ENCODE measurements around the gene SCN4B.

SCN4B gene

DNA sequence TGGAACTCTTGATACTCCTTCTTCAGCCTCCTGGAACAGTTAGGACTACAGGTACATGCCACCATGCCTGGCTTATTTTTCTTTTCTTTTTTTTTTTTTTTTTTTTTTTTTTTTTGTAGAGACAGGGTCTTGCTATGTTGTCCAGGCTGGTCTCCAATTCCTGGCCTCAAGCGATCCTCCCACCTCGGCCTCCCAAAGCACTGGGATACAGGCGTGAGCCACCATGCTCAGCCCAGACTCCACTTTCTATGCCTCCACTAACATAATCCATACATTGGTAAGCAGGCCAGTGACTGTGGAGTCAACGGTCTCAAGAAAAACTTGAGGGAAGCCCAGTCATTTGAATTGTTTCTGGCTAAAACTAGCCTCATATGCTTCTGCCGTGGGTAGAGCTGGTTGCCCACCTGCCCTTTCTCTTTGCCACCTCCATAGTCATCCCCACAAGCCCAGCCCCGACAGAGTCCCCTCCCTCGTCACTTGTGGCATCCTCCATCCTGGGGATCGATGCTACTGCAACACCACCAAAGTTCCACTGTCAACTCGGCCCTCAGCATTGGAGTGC, 21.5 kb upstream of the SCN4B start:
- DNase-seq (ENCODE audit: low read depth in 3 of 3): no peak

DNA sequence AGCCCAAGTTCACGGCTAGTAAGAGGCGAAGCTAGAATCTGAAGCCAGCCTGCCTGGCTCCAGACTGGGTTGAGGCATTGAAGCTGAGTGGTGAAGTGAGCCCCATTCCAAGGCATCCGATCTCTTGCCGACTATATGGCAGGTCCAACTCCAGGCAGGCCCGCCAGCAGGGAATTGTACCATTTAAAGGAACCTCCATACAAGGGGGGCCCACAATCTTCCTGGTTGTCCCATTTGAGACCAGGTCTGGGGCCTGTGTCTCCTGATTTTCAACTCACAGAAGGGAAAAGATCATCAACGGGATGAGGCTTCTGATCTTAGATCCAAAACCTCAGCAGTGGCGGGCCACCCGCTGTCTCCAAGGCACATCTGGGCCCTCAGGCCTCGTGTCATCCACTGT, 19.7 kb upstream of the SCN4B start:
- no peak for DNase-seq (ENCODE audit: low read depth in 3 of 3)

DNA sequence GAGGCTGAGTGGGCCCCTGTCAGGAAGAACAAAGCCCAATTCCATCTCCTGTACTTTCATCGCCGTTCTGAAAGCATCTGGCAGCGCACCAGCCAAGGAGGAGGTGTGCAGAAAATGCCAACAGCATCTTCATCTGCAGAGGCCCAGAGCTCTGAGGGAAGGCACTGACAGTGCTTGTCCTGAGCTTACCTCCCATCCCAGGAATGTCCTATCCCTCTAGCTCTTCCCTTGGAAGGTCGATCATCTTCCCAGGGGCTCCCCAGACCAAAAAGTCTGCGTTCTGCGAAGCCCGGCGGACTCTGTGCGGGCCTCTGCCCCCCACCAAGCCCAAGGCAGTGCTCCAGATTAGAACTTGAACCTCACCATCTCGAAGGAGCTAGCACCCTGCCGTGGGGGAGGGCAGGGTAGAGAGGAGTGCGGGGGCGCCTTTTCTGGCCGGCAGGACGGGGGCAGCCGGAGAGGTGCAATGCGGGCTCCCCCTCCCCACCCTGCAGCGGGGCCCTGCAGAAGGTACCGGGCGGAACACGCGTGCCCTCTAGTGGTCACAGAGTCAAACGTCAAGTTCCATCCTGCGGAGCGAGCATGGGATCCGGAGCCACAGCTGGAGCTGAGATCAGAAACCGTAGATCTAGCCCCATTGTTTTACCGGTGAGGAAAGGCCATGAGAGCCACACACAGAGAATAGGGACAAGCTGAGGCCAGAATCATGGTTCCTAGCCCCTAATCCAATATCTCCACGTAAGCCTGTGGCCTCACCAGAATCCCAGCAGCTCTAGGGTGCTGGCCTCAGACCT, 18.8 kb upstream of the SCN4B start:
- peak; percentile 45 to 49 (median 46) for DNase-seq (ENCODE audit: low read depth in 3 of 3)

DNA sequence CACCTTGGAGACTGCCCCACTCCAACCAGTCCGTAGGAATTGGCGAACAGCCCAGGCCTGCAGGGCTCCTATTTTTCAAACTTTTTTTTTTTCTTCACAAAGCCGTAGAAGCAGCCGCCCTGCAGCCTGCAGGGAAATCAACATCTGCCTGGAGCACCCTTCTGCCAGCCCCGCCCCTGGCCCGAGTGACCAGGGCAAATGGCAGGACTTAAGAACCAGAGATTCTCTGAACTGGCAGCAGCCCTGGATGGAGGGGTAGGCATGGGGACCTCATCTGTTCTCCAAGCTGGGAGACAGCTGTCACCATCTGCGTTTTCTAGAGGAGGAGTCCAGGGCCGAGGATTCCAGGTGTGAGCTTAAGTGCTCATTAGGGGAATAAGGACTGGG, 18.3 kb upstream of the SCN4B start:
- no peak for DNase-seq (ENCODE audit: low read depth in 3 of 3)

DNA sequence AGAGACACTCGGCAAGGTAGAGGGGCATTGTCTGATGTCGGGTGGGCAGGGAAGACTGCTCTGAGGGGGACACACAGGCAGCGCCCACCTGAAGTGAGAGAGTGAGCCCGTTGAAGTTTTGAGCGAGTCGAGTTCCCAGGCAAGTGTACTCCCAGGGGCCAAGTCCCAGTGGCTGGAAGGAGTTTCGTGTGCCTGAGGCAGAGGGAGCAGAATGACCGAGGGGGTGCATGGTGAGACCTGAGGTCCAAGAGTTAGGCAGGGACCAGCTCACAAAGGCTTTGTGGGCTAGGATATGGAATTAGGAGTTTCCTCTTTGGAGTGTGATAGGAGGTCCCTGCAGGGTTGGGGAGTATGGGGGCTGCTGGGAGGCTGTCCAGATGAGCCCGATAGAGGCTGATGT, 17.6 kb upstream of the SCN4B start:
- no peak for DNase-seq (ENCODE audit: low read depth in 3 of 3)

DNA sequence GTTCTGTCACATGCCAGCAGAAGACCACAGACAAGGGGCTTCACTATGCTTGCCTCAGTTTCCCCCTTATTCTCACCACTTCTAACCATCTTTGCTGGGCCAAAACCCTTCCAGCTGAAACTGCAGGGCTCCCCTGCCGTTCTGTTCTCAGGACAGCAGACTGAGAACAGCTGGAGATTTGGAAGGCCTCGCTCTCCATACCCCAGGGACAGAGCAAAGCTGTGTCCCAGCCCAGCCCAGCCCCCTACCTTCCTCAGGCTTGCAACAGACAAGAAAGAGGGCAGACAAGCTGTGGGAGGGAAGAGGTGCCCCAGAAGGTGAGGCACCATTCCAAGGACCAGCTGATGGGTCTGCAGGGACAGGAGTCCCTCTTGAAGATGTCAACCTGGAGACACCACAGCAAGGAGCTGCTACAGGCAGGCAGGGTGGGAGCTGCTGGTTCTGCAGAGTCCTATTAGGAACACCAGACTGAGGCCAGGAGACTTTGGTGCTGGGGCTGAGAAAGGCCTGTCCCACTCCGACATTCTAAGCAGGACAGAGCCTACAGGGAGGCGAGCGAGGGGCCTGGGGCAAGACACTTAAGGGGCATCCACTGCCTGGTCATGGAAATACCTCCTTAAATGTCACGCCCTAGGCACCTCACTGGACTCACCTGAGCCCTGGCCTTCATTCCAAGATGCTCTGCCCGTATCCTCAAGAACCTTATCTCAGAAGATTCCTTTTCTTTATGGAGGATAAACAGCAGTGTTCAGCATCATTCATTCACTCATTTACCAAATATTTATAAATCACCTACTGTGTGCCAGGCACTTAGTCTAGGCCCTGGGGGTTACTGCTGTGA, 16.9 kb upstream of the SCN4B start:
- no peak for DNase-seq (ENCODE audit: low read depth in 3 of 3)

DNA sequence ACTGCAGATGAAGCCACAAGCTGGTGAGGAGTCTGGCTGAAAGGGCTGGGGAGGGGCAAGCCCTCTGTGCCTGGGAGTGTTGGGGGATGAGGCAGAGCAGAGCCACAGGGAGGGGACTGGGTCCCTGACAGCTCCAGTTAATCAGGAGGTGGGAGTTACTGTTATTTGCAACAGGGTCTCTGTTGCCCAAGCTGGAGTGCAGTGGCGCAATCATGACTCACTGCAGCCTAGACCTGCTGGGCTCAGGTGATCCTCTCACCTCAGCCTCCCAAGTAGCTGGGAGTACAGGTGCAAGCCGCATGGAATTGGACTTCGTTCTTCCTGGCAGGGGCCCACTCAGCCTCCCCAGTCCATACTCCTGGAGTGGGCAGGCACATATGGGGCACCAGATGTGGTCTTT, 16.1 kb upstream of the SCN4B start:
- DNase-seq (ENCODE audit: low read depth in 3 of 3): no peak

DNA sequence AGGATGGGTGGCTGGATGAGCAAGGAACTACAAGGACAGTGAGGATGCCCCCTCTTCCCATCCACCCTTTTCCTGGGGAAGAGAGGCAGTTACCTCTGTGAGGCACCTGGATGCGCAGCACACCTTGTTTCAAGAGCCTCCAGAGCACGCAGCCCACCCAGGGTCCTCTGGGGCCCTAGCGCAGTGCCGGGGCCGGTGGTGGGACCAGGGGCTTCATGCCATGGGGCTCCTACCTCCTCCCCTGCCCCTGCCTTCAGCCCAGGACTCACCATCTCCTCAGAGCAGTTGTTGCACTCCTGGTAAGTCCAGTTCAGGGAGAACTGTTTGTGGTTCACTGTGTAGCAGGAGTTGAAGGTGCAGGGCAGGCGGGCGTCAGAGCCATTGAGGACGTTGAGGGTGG, 15.7 kb upstream of the SCN4B start:
- no peak for DNase-seq (ENCODE audit: low read depth in 3 of 3)

DNA sequence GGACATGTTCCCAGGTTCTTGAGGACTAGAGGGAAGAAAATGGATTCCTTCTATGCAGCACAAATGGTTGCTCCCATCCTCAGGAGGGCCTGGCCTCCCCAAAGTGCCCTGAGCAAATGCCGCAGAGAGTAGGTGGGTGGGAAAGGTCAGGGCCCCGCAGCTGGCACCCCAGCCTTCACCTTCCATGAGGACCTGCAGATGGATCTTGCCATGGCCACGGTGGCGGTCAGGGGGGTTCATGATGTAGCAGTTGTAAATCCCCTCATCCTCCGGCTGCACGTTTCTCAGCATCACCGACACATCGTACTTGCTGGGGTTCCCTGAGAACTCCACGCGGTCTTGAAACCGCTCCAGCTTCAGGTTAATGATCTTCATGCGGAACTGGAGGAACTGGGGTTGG, 15.3 kb upstream of the SCN4B start:
- DNase-seq (ENCODE audit: low read depth in 3 of 3): no peak

DNA sequence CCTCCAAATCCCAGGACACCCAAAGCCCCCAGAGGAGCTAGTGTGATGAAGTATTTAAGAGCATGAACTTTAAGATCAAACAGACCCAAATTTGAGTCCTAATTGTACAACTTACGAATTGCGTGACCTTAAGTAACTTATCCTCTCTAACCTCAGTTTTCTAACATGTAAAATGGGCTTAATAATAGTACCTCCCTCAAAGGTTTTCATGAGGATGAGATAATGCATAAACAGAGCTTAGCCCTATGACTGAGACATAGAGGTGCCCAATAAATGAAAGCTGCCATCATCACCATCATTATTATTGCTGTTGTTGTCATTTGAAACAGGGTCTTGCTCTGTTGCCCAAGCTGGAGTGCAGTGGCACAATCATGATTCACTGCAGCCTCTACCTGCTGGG, 14.6 kb upstream of the SCN4B start:
- no peak for DNase-seq (ENCODE audit: low read depth in 3 of 3)

DNA sequence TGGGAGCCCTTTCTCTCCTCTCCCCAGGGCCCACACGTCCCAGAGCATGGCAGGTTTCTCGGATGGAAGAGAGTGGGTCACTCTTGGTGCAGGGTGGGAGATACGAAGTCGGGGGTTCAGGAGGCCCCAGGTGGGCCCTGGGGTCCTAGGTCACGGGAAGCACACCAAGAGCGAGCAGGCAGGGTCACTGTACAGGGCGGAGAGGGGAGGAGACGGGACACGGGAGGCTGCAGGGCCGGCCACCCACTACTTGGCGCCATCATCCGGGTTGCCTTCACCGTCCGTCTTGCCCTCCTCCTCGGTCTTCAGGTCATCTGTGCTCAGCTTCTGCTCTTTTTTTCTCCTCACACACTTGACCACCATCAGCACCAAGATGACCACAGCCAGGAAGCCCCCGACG, 14.0 kb upstream of the SCN4B start:
- no peak for DNase-seq (ENCODE audit: low read depth in 3 of 3)

DNA sequence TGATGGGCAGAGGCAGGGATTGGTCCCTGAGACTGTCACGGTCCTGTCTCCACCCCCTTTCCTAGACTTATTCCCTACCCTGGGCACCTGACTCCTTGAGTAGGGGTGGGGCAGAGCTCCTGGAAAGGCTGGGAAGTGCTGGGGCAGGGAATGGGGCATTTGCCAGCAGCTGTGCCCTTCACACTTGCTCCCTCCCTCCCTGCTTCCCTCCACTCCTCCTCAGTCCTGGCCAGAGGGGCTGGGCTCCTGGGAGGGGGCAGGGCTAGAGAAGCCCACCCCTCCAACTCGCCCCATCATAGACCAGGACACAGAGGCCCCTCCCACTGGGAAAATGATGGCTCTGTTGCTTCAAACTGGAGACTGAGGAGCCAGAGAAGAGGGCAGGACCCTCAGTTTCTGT, 12.3 kb upstream of the SCN4B start:
- no peak for DNase-seq (ENCODE audit: low read depth in 3 of 3)

DNA sequence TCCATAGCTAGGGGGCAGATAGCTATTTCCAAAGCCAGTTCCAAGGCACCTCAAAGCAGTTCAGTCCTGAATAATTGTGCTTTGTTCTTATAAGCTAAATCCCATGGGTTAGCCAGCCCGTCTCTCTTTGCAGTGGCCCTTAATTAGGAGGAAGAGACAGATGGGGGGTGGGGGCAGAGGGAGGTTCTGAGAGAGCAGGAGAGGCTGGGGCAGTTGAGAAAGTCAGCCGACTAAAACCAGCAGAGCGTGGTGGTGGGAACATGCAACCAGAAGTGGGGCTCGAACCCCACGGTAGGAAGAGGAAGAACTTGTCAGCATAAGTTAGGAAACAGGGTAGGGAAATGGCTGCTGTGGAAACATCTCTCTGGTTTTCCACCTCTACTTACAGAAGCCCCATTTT, 10.9 kb upstream of the SCN4B start:
- no peak for DNase-seq (ENCODE audit: low read depth in 3 of 3)

DNA sequence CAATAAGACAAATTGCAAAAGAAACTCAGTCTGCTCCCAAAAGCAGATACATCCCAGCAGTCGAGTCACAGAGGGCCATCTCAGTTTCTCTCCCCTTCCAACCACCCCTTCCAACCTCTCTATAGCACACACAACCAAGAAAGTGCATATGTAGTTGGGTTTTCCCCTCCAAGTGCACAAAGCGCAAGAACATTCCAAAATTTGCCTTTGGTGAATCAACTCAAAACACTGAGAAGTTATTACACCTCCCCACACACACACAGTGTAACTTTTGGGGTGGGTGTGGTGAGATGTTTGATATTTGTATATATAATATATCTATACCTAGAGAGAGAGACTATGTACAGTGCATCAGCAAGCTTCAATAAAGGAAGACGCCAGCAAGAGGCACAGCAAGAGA, 10.2 kb upstream of the SCN4B start:
- DNase-seq (ENCODE audit: low read depth in 3 of 3): no peak

DNA sequence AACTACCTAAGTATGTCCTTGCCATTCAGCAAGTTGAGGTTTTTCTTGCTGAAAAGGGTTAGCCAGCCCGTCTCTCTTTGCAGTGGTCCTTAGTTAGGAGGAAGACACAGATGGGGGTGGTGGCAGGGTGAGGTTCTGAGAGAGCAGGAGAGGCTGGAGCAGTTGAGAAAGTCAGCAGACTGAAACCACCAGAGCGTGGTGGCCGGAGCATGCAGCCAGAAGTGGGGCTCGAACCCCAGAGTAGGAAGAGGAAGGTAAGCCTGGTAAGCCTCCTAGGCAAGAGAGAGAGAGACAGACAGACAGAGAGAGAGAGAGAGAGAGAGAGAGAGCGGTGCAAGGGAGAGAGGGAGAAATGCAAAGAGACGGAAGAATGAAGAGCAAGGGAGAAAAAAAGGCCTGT, 9.2 kb upstream of the SCN4B start:
- DNase-seq (ENCODE audit: low read depth in 3 of 3): no peak

DNA sequence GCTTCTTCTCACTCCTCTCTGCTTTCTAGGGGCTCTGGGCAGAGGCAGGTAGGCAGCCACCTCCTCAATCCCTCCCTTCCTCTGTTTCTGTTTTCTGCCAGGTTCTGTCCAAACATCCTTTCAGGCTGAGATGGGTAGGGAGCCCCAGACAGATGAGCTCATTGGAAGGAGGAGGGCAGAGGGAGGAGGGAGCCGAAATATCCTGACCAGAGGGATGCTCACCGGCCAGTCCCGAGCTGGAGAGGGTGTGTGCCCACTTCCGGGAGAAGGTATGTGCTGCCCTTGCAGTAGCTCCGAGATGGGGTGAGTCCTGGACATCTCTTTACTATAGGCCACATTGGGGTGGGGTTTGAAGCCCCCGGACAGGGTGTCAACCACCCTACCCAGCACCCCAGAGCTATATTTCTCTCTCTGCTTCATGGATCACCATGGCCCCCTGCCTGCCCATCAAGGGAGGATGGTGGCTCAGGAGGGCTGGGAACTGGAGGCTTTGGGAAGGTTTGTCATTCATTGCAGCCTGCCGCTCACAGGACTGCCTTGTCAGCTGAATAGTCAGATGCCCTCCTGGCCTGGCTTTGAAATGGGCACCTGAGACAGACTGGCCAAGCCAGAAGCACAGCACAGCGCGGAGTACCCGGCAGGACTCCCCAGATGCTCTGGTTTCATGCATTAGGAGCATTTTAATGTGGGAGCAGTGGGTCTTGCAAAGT, 4.7 kb upstream of the SCN4B start:
- no peak for DNase-seq (ENCODE audit: low read depth in 3 of 3)

DNA sequence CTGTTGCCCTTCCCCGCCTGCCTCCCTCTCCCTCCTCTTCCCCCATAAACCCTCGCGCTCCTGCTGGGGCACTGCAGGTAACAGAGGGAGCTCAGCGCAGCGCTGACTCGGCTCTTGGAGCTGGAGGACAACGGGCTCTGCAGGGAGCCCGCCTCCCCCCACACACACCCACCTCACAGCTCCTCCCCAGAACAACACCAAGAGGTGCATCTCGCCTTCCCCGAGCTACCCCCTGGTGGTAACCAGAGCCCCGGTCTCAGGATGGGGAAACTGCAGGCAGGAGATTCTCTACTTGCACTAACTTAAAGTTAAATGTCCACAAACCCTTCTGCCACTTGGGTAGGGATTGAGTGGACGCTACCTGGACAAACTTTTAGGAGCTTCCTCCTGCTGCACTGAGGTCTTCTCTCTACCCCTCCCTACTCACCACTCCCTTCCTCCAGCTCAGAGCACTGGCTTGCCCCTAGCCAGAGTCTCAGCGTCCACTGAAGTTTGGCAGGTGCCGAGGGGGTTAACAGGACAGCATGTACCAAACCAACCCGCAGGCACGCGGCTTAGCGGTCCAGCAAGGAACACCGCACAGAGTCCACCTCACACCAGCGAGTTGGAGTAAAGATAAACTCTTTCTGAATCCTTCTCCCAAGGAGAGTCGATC, 4.0 kb upstream of the SCN4B start:
- no peak for DNase-seq (ENCODE audit: low read depth in 3 of 3)

DNA sequence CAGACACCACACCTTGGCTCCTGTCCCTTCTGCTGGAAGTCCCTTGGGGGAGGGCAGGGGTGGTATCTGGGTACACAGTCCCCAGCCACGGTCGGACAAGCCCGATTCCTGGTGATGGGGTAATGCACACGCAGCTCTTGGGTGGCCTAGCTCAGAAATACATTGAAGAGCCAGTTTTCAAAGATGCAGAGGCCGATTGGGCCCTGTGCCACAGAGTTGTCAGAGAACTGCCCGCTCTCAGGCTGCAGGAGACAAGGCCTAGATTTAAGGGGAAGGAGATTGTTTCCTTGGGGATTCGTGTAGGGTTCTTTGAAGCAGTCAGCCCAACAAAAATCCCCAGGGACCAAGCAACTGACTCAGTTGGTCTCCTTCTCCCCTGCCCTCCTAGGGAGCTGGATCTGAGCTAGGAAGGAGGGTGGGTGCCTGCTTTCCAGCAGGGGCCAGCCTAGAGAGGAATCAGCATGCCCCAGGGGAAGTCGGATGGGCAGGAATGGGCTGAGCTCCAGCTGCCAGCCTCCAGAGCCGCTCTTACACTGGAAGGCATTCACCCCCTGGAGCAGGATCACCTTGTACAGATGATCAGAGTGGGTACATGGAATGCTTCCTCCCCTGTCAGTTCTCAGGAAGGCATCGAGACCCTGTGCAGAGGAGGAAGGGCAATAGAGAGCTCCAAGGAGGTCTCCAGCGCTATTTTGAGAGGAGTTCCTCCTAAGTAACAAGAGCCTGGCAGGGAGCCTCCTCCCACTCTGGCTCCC, 3.3 kb upstream of the SCN4B start:
- DNase-seq (ENCODE audit: low read depth in 3 of 3): no peak

DNA sequence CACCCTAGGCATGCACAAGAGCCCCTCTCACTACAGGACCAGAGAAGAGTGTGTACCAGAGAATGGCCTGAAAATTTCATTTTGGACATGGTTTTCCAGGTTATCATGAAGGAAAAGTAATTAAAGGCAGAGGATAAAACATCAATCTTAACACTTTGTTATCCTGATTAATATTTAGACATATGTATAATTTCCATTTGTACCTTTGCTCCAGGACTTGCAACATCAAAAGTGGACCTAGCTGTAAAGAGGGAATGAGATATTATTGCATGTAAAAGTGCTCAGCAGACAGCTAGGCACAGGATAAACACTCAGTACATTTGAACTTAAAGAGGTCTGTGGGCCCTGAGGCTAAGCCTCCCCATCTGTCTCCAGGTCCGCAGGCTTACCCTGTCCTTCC, 2.0 kb upstream of the SCN4B start:
- DNase-seq (ENCODE audit: low read depth in 3 of 3): no peak

DNA sequence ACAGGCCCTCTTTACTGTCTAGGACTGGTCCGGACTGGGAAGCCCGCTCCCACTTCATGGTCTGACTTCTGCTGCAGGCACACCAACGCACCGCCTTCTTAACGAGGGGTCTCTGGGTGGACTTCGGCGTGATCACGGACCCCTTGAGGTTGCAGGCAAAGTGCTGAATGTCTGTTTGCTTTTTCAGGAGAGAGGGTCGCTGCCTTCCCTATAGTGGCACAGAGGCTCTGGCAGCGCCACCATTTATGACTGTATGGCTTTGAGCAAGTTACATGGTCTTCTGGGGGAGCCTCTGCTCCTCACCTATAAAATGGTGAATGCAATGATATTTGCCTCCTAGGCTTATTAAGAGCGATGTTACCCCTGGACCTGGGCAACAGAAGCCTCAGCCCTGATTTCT, 1.4 kb upstream of the SCN4B start:
- DNase-seq (ENCODE audit: low read depth in 3 of 3): no peak

DNA sequence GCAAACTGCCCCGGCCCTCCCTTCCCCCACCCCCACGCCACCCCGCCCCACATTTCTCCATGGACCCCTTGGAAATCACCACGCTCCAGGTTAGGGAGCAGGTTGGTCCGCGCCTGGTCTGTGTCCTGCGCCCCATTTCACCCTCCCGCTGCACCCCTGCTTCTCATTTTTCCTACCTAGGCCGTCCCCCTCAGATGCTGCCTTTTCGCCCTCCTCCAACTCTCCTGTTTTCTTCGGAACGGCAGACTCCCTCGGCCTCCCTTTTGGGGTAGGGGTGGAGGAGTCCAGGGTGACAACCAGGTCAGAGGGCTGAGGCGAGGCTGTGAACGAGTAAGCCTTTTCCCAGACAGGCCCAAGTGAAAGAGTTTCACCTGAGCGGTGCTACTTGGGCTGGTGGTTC, 893 bp upstream of the SCN4B start:
- DNase-seq (ENCODE audit: low read depth in 3 of 3): no peak

All from stimulated activated CD4-positive, alpha-beta T cell treated with anti-CD3 and anti-CD28 coated beads, TNF-alpha, amount 100 ng/mL, for 4 hours (primary cell).